K562 treated with DMSO at 1 percent for 48 hours (cell line): Measurements from ENCODE around the gene TMEM82. TPM values are rescaled to one million over a fixed set of nuclear protein-coding genes. Genes with fewer than 3 reads are reported as not detected.

Source experiments
- total RNA-seq: library from RNA; unstranded; fragments of 300-600 nt; gene quantifications from 2 replicates; pipeline ENCODE4 v1.2.3, GENCODE V29; 2022; ENCODE audit warnings: low replicate concordance; ENCODE audit errors: extremely low read depth

TMEM82 gene
- total RNA-seq, result not detected in 2 replicates

GRCh38 chr1:15742339-15742801 is at the start of gene TMEM82:
TSS of gene TMEM82 (plus strand) at chr1:15742499. CDS start at chr1:15742560, 61 bp downstream.

DNA sequence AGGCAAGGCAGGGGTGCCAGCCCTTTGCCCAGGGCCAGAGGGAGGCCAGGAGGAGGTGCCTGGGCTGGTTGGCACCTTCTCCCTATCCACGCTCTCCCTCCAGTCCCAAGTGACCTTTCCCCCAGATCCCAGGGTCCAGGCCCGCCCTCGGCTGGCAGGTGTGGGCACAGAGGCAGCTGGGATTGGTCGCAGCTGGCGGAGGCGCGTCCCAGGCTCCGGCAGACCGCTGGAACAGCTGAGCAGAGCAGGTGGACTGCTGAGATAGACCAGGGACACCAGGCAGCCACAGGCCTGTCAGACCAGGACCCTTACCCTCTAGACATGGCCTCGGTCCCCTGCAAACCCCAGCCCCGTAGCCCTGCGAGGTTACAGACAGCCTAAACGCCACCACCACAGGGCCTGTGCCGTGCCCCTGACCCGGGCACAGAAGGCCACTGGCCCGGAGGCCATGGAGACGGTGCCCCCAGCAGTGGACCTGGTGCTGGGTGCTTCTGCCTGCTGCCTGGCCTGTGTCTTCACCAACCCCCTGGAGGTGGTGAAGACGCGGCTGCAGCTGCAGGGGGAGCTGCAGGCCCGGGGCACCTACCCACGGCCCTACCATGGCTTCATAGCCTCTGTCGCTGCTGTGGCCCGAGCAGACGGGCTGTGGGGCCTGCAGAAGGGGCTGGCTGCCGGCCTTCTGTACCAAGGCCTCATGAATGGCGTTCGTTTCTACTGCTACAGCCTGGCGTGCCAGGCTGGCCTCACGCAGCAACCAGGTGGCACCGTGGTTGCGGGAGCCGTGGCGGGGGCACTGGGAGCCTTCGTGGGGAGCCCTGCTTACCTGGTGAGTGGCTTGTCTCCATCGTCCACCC is 6.0 kb upstream of the TMEM82 start, which contains the start of gene SLC25A34:
Gene SLC25A34, plus strand, starts transcription at position 221 of the 854 bp plus-strand sequence. Its CDS starts 228 bp downstream, at position 449.

DNA sequence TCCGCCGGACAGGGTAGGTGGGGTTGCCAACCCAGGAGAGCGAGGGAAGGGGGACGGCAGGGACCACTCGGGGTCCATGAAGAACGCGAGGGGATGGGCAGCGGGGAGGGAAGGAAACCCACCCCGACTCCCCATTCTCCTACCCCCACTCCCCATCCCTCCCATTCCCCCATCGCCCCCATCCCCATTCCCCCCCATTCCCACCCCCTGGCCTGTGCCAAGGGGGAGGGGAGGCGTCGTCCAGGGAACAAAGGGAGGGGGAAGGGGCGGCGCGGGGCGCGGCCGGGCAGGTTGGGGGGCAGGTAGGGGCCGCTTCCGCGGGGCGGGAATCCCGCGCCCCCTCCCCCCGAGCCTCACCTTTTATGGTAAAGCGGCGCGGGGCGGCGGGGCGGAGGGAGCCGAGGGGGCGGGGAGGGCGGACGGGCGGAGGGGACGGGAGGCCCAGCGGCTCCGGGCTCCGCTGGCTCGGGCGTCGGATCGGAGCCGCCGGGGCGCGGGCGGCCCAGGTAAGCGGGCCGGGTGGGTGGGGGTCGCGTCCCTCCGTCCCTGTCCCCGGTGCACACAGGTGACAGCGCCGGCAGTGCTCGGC is 16.1 kb downstream of the TMEM82 start, which contains the start of gene FBLIM1:
Gene FBLIM1, plus strand, starts transcription at position 453 of the 589 bp plus-strand sequence. CDS start 6,189 bp downstream, outside the sequence.

Other genes starting within 250 kb of the TMEM82 start
- gene CASP9, start 218.3 kb upstream of the TMEM82 start, total RNA-seq, result not detected in 2 replicates
- gene DNAJC16, start 215.7 kb upstream of the TMEM82 start, total RNA-seq, result not detected in 2 replicates
- gene AGMAT, start 157.4 kb upstream of the TMEM82 start, total RNA-seq, result not detected in 2 replicates
- not detected in 2 replicates for gene DDI2, start 125.0 kb upstream of the TMEM82 start, total RNA-seq
- 174 TPM in 1 of 2 replicates, not detected in the other for gene PLEKHM2, start 58.2 kb upstream of the TMEM82 start, total RNA-seq
- not detected in 2 replicates for gene SLC25A34, start 6.2 kb upstream of the TMEM82 start, total RNA-seq
- gene FBLIM1, start 16.3 kb downstream of the TMEM82 start, total RNA-seq, result not detected in 2 replicates
- not detected in 2 replicates for gene UQCRHL, start 65.2 kb downstream of the TMEM82 start, total RNA-seq
- not detected in 2 replicates for gene SPEN, start 105.2 kb downstream of the TMEM82 start, total RNA-seq
- not detected in 2 replicates for gene ZBTB17, start 233.6 kb downstream of the TMEM82 start, total RNA-seq